HUES48 (cell line): ENCODE measurements around the gene HTRA3.

ENCODE experiments used
- H3K27ac ChIP-seq: one replicate; pipeline ENCODE4 v1.7.0; 2013; ENCODE audit warnings: low read depth, low read length, inconsistent platforms
- H3K27me3 ChIP-seq: 2 replicates; pipeline ENCODE4 v1.6.1; 2013; ENCODE audit warnings: mild to moderate bottlenecking, low read length; ENCODE audit not compliant: control insufficient read depth, insufficient read depth
- H3K36me3 ChIP-seq: 2 replicates; pipeline ENCODE4 v1.6.1; 2013; ENCODE audit warnings: low read length; ENCODE audit not compliant: control insufficient read depth, insufficient read depth
- H3K4me1 ChIP-seq: 2 replicates; pipeline ENCODE4 v1.6.1; 2013; ENCODE audit warnings: mild to moderate bottlenecking, low read length; ENCODE audit not compliant: control insufficient read depth, insufficient read depth
- H3K4me3 ChIP-seq: 2 replicates; pipeline ENCODE4 v1.5.1; 2013; ENCODE audit warnings: mild to moderate bottlenecking, low read depth, low read length
- H3K9ac ChIP-seq: 2 replicates; pipeline ENCODE4 v1.6.1; 2013; ENCODE audit warnings: mild to moderate bottlenecking, low read depth, low read length, moderate library complexity
- H3K9me3 ChIP-seq: 2 replicates; pipeline ENCODE4 v1.6.1; 2013; ENCODE audit warnings: low read length; ENCODE audit not compliant: control insufficient read depth, insufficient read depth

Gene HTRA3

DNA sequence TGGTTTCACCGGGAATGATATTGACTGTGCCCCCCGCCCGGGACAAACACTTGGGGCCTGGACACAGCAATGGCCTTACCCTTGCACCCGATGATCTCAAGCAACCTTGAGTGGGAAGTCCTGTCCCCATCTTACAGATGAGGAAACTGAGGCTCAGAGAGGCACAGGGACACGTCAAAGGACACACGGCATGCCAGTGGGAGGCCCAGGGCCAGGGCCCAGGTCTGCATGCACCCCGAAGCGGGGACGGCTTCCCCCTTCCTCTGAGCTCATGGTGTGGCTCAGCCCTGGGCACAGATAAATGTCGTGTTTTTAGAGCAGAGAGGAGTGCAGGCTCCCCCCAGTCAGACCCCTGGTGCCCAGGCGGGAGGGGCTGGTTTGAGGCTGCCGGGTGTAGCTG is 33.9 kb upstream of the HTRA3 start:
- H3K36me3 ChIP-seq, result no peaks in the 10 kb centered on the region
- no peak overlapping the region for H3K9ac ChIP-seq
- H3K27me3 ChIP-seq, result no peaks in the 10 kb centered on the region
- no peak overlapping the region for H3K4me3 ChIP-seq
- H3K9me3 ChIP-seq, result no peaks in the 10 kb centered on the region
- H3K27ac ChIP-seq, result no peak overlapping the region
- peaks cover 4% of the 10 kb centered on the region; the same call in 1 of the 2 replicates for H3K4me1 ChIP-seq

DNA sequence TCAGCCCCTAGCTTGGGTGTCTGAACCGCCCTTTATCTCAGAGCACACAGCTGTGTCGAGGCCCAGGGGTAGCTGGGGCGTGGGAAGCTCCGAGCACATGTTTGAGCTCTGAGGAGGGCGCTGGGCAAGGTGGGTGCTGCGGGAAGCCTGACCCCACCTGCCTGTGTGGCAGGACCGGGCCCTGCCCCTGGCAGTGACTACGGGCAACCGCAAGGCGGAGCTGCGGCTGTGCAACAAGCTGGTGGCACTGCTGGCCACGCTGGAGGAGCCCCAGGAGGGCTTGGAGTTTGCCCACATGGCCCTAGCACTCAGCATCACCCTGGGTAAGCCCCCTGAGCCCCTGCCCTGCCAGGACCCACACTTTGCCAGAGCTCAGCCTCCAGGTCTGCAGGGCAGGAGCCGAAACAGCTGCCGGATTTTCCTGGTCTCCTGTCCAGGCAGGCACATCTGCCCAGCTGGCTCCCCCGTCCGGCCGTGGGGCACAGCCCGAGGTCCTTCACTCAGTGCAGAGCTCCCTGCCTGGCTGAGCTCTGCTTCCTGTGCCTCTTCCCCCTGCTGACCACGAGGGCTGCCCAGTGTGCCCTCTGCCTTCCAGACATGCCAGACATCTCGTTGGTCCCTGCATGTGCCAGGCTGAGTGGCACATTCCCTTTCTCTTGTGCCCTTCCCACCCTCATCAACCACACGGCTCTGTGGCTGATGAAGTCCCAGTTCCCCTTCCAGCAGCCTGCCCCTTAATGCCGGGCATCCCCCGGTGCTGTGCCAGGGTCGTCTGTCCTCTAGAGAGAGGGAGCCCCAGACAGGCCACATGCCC is 33.2 kb upstream of the HTRA3 start:
- Histone ChIP-seq H3K4me3 (no peak overlapping the region), H3K27me3 (no peaks in the 10 kb centered on the region), H3K36me3 (no peaks in the 10 kb centered on the region), H3K9me3 (no peaks in the 10 kb centered on the region), H3K27ac (no peak overlapping the region), H3K4me1 (peaks cover 4% of the 10 kb centered on the region; the same call in 1 of the 2 replicates), H3K9ac (no peak overlapping the region)

DNA sequence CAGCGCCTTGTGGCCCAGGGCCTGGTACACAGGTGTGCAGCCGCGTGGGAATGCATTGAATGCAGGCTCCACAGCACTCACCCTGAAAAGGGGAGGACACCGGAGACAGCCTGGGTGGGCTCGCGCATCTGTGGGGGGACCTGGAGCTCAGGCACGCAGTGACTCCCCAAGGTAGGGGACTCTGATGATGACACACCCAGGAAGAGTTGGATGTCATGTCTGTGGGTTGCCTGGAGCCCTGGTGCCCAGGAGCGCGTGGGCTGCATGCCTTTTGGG is 32.7 kb upstream of the HTRA3 start:
- Histone ChIP-seq H3K27ac (no peak overlapping the region), H3K9ac (no peak overlapping the region), H3K4me3 (no peak overlapping the region), H3K4me1 (peaks cover 4% of the 10 kb centered on the region; the same call in 1 of the 2 replicates), H3K36me3 (no peaks in the 10 kb centered on the region), H3K27me3 (no peaks in the 10 kb centered on the region), H3K9me3 (no peaks in the 10 kb centered on the region)

DNA sequence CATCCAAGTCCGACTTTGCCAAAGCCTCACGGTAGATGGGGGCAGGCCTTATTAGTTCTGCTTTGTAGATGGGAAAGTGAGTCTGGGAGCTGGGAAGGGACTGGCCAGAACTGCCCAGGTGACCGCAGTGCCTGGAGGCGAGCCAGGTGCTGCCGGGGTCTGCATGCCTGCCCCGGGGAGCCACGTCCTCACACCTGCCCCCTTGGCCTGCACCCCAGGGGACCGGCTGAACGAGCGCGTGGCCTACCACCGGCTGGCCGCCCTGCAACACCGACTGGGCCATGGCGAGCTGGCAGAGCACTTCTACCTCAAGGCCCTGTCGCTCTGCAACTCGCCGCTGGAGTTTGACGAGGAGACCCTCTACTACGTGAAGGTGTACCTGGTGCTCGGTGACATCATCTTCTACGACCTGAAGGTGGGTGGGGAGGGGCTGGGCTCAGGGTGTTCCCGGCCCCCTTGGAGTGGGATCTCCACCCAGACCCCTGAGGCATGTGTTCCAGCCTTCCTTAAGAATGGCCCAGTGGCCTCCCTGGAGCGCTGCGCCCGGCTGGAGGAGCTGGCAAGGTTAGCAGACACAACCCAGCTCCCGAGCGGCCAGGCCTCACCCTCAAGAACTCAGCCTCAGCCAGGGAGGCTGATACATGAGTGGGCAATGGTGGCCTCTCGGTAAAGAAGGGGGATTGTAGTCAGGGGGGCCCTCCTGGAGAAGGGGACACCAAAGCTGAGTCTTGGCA is 32.1 kb upstream of the HTRA3 start:
- Histone ChIP-seq H3K27ac (no peak overlapping the region), H3K4me3 (no peak overlapping the region), H3K27me3 (no peaks in the 10 kb centered on the region), H3K9ac (no peak overlapping the region), H3K36me3 (no peaks in the 10 kb centered on the region), H3K4me1 (peaks cover 4% of the 10 kb centered on the region; the same call in 1 of the 2 replicates), H3K9me3 (no peaks in the 10 kb centered on the region)

DNA sequence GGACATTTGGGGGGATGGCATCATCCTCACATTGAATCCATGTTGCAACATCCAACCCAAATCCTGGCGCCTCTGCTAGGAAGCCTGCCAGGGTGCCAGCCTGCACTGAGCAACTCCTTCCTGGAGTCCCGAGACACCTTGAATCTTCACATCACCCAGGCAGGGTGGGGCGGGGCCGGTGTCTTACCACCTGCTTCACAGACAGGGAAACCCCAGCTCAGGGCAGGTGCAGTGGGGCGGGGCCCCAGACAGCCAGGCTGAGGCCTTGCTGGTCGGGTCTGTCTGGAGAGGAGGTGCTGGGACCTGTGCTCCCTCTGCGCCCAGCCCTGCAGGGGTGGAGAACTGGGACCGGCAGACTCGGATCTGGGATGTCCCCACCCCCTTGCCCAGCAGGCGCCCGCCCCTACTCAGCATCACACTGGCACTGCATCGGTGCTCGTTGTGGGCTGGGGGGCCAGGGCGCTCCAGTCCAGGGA is 31.5 kb upstream of the HTRA3 start:
- H3K27ac ChIP-seq, result no peak overlapping the region
- no peaks in the 10 kb centered on the region for H3K36me3 ChIP-seq
- no peaks in the 10 kb centered on the region for H3K9me3 ChIP-seq
- H3K4me1 ChIP-seq, result peaks cover 4% of the 10 kb centered on the region; the same call in 1 of the 2 replicates
- H3K27me3 ChIP-seq, result no peaks in the 10 kb centered on the region
- no peak overlapping the region for H3K9ac ChIP-seq
- no peak overlapping the region for H3K4me3 ChIP-seq

DNA sequence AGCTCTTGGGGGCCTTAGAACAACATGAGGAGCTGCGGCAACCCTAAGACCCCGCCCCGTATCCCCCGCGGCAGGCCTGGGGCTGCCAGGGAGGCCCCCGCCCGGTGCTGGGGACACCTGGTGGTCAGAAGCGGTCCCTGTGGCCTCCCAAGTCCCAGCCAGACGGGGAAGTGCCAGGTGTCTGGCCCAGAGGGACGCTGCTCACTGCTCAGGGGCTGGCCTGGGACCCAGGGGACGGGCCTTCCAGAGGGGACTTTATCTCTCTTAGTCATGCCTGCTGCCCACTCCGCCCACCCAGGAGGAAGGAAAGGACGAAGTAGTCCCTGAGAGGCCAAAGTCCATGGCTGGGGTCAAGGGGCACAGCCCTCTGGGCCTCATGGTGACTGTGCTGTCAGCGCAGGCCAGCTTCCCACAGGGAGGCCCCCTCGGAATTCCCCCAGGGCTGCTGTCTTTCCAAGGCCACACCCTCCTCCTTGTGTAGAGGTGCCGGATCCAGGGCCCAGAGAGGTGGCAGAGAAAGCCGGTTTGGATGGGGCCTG is 31.0 kb upstream of the HTRA3 start:
- Histone ChIP-seq H3K4me1 (peaks cover 4% of the 10 kb centered on the region; the same call in 1 of the 2 replicates), H3K9ac (no peak overlapping the region), H3K27ac (no peak overlapping the region), H3K9me3 (no peaks in the 10 kb centered on the region), H3K27me3 (no peaks in the 10 kb centered on the region), H3K4me3 (no peak overlapping the region), H3K36me3 (no peaks in the 10 kb centered on the region)

DNA sequence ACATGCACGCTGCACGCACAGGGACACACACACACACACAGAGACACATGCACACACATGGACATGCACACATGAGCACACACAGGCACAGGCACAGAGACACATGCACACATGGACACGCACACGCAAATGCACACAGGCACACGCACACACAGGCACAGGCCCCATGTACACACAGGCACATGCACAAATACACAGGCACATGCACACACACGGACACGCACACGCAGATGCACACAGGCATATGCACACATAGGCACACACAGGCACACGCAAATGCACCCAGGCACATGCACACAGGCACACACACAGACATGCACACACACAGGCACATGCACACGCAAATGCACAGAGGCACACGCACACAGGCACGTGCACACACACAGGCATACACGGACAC is 30.3 kb upstream of the HTRA3 start:
- Histone ChIP-seq H3K4me1 (peaks cover 4% of the 10 kb centered on the region; the same call in 1 of the 2 replicates), H3K9ac (no peak overlapping the region), H3K27me3 (no peaks in the 10 kb centered on the region), H3K27ac (no peak overlapping the region), H3K36me3 (no peaks in the 10 kb centered on the region), H3K9me3 (no peaks in the 10 kb centered on the region), H3K4me3 (no peak overlapping the region)

DNA sequence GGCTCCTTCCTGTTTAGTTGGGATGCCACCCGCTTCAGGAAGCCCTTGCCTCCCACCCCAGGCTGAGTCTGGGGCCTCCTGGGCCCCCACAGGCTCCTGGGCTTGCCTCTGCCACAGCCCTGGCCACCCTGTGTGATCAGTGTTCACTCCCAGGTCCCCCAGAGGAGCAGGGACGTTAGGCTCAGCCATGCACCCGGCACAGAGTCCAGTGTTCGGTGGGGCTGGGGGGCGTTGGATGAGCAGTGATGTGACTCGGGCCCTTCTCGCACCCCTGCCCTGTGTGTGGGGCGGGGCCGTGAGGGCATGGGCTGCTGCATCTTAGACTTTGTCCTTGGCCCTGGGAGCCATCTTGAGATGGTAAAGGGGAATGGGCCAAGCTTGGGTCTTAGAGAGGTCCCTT is 29.9 kb upstream of the HTRA3 start:
- no peak overlapping the region for H3K4me3 ChIP-seq
- H3K27me3 ChIP-seq, result no peaks in the 10 kb centered on the region
- no peaks in the 10 kb centered on the region for H3K36me3 ChIP-seq
- H3K9me3 ChIP-seq, result no peaks in the 10 kb centered on the region
- H3K27ac ChIP-seq, result no peak overlapping the region
- peaks cover 4% of the 10 kb centered on the region; the same call in 1 of the 2 replicates for H3K4me1 ChIP-seq
- H3K9ac ChIP-seq, result no peak overlapping the region

DNA sequence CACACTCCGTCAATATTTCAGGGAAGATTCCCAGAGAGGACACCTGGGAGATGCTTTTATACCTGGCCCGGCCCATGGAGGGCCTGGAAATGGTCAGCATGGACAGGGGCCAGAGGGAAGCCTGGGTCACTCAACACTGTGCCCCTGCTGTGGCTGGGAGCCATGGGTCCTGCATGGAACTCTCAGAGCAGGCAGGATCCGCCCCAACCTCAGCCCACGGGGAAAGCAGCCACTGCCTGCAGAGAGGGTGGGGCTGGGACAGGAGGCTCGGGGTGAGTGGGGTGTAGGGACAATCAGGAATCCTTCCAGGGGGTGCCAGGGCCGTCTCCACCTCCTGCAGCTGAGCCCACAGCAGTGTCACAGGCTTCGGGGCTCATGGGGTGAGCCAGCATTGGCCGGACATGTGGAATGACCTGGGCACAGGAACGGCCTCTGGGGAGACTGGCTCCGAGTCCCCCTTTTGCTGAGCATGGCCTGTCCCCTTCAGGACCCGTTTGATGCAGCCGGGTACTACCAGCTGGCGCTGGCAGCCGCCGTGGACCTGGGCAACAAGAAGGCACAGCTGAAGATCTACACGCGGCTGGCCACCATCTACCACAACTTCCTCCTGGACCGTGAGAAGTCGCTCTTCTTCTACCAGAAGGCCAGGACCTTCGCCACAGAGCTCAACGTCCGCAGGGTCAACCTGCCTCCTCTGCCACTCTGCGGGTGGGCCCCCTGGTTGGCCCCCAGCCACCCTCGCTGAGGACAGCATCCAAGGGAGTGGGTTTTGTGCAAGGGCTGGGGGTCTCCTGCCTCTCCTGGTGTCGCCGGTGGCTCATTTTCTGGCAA is 29.1 kb upstream of the HTRA3 start:
- Histone ChIP-seq H3K27ac (no peak overlapping the region), H3K4me3 (no peak overlapping the region), H3K36me3 (no peaks in the 10 kb centered on the region)

DNA sequence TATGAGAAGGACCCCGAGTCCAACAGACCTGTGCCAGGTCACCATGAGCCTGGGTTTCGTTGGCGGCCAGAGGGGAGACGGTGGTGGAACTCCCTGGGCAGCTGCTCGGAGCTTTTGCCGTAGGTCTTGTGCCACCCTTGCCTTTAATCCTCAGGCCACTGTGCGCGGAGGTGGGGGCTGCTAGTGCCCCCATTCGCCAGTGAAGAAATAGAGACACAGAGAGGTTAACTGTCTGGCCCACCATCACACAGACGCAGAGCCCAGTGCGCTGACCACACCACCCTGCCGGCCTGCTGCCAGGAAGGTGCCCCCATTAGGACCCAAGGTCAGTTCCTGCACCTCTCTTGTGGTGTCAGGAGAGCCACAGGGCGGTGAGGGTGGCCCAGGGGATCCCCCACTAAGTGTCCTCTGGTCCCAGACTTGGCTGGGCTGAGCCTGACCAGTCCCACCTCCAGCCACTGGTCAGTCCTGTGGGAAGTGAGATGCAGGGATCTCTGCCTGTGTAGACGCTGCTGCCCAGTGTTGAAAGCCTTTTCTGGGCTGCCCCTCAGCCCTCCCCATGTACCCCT is 28.3 kb upstream of the HTRA3 start:
- Histone ChIP-seq H3K4me1 (peaks cover 4% of the 10 kb centered on the region; the same call in 1 of the 2 replicates), H3K27me3 (no peaks in the 10 kb centered on the region), H3K9ac (no peak overlapping the region), H3K27ac (no peak overlapping the region), H3K9me3 (no peaks in the 10 kb centered on the region), H3K36me3 (no peaks in the 10 kb centered on the region), H3K4me3 (no peak overlapping the region)

More for the DNA sequence above, 29.1 kb upstream of the HTRA3 start:
- Histone ChIP-seq H3K9me3 (no peaks in the 10 kb centered on the region), H3K27me3 (no peaks in the 10 kb centered on the region), H3K4me1 (peaks cover 4% of the 10 kb centered on the region; the same call in 1 of the 2 replicates), H3K9ac (no peak overlapping the region)
